Cardiac fibroblast (primary cell): ENCODE data around the gene NPHS1.

Source experiments
- DNase-seq, 2 donors: peaks; one replicate each; pipeline versions ENCODE4 v3.0.0 to v3.0.0-alpha.2; 2010; ENCODE audit warnings: low read depth in 2 of 2
- H3K4me3 ChIP-seq, 2 donors: replicated peaks in 1 of 2; 1 replicate in 1 of 2; 2 replicates in 1 of 2; pipeline ENCODE4 v1.5.1; 2011; ENCODE audit warnings: low read depth in 2 of 2, low read length in 2 of 2, mild to moderate bottlenecking in 2 of 2, moderate library complexity in 1 of 2
- CTCF ChIP-seq: IDR thresholded peaks from one replicate; pipeline ENCODE4 v1.5.1; 2011; ENCODE audit warnings: low read depth, mild to moderate bottlenecking, low read length, inconsistent platforms

NPHS1 gene

GRCh38 chr19:35887197-35887596 lies 34.9 kb upstream of the NPHS1 start:
- TF ChIP-seq CTCF = no peak
- no peak for DNase-seq
- H3K4me3 ChIP-seq = no peak overlapping the region

- H3K4me3 ChIP-seq = no peak overlapping the region
- TF ChIP-seq CTCF = no peak
- no peak for DNase-seq
Measured at GRCh38 chr19:35885904-35886303, 33.6 kb upstream of the NPHS1 start.

DNA sequence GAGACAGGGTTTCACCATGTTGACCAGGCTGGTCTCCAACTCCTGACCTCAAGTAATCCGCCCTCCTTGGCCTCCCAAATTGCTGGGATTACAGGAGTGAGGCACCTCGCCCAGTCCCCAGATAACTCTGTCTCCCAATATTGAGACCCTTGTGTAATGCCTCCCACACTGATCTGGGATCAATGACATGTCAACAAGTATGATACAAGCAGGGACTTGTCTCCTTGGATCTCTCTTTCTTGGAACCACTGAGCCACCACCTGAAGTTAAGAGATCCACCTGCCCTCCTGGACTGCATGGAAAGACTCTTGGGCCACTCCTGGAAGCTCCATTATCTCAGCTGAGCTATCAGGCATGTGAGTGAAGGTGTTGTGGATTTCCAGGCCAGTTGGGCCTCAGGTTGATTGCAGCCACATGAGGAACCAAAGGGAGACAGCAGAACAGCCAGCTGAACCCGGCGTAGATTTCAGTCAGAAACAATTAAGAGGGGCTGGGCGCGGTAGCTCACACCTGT lies 33.0 kb upstream of the NPHS1 start:
- no peak overlapping the region for H3K4me3 ChIP-seq
- TF ChIP-seq CTCF = no peak

GRCh38 chr19:35883882-35884281 lies 31.6 kb upstream of the NPHS1 start:
- TF ChIP-seq CTCF = no peak
- DNase-seq = no peak

More for the DNA sequence above, 33.0 kb upstream of the NPHS1 start:
- no peak for DNase-seq

DNA sequence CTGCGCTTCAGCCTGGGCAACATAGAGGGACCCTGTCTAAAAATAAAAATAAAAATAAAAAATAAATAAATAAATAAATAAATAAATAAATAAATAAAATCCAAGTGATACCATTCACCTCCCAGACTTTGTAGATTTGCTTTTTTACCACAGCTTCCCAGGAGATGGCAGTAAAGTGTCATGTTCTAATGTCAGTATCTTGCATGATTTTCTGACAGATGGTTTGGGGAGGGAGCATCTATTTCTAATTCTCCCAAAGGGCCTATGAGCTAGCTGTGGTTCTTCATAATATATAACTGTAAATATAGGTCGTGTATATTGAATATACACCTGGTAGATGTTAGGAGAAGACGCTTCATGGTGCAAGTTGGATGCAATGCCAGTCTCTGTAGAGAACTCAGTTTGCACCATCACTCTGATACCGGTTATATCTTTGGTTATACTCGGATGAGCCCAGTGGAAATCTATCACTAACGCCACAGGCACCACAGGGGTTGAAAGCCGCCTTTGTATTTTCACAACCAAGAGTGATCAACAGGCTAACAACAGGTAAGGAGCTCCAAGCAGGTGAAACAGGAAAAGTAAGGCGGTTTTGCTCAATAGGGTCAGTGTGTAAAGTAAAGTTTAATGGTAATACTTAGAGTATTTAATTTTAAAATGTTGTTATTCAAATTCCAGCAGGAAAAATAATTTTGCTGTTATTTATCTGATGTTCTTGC lies 30.0 kb upstream of the NPHS1 start:
- peak; percentile 44 for TF ChIP-seq CTCF
- peak; percentile 87 to 89 for DNase-seq
- no peak overlapping the region for H3K4me3 ChIP-seq

More at GRCh38 chr19:35883882-35884281, 31.6 kb upstream of the NPHS1 start:
- no peak overlapping the region for H3K4me3 ChIP-seq

DNA sequence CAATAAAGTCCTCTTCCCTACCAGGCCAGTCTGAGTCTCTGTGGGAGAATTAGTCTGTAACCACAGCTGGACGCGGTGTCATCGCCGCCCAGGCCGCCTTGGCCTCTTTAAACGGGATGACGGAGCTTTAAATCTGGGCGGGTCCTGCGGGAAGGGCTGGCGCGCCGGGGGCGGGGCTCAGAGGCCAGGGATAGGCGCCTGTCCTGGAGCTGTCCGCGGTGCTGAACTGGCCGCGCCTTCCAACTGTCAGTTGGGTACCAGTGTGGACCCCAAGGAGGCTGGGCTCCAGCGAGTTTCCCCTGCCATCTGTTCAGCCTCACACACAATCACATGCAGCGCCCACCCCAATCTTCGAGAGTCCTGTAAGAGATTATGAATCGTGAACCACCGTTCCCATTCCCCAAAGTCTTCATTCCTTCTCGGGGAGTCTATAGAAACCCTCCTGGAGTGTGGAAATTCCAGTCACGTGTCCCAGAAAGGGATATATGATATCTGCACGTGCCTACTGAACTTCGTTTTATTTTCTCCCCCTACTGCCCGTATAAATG lies 27.5 kb upstream of the NPHS1 start:
- H3K4me3 ChIP-seq = no peak overlapping the region
- DNase-seq = peak; percentile 89 to 93
- no peak for TF ChIP-seq CTCF
